Measurements from ENCODE around the gene TRAF3IP1. TPM values are rescaled to one million over a fixed set of nuclear protein-coding genes. Genes with fewer than 3 reads are reported as not detected.

TRAF3IP1 gene
- total RNA-seq, 2 donors from 2014 or later = 8.9 to 9.3 TPM

DNA sequence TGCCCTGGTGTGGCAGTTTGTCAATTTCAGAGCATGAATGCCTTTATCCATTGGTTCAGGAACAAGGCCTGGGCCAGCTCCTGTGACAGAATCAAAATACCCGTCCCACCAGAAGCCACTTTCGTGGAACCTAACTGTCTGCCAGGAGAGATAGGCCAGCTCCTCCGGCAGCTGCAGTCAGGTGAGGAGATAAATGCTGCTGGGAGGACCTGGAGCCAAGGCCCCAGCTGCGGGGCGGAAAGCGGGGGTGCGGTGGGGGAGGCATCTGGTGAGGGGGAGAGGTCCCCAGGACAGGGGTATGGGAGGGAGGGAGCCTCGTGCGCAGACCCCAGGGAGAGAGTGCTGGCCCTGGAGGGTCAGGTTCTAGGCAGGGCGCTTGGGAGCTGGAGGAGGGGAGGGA lies 102.0 kb downstream of the TRAF3IP1 start:
- no peaks in the 10 kb centered on the region for H3K36me3 Mint-ChIP-seq (ENCODE audit: low read depth)
- H3K4me3 Mint-ChIP-seq = no peak overlapping the region
- ATAC-seq = no peak
- no peak overlapping the region for H3K27ac Mint-ChIP-seq
- peaks cover 13% of the 10 kb centered on the region for H3K4me1 Mint-ChIP-seq
- no peaks in the 10 kb centered on the region for H3K9me3 ChIP-seq (ENCODE audit: control insufficient read depth, low read length, poor library complexity, severe bottlenecking)
- no peak for DNase-seq
- H3K27me3 Mint-ChIP-seq = no peaks in the 10 kb centered on the region

DNA sequence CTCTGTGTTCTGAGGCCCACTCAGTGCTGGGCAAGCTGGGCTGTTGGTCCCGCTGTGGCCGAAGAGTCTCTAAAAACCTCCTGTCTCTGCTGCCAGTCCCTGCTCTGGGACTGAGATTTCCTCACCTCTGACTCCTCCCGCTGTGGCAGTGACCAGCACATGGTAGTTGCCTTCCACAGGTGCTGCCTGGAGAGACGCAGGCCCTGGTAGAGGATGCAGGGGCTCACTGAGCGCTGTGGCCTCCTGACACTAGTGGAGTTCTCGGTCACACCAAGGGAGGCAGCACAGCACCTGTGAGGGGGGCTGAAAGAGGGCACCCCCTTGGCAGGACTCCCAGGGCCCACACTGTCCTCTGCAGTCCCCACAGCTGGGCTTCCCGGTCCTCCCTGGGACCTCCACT lies 102.6 kb downstream of the TRAF3IP1 start:
- ATAC-seq = no peak
- Mint-ChIP-seq H3K27me3 (no peaks in the 10 kb centered on the region), H3K4me1 (peaks cover 20% of the 10 kb centered on the region), H3K27ac (no peak overlapping the region), H3K36me3 (ENCODE audit: low read depth) (no peaks in the 10 kb centered on the region), H3K4me3 (no peak overlapping the region)
- no peaks in the 10 kb centered on the region for H3K9me3 ChIP-seq (ENCODE audit: control insufficient read depth, low read length, poor library complexity, severe bottlenecking)
- no peak for DNase-seq

DNA sequence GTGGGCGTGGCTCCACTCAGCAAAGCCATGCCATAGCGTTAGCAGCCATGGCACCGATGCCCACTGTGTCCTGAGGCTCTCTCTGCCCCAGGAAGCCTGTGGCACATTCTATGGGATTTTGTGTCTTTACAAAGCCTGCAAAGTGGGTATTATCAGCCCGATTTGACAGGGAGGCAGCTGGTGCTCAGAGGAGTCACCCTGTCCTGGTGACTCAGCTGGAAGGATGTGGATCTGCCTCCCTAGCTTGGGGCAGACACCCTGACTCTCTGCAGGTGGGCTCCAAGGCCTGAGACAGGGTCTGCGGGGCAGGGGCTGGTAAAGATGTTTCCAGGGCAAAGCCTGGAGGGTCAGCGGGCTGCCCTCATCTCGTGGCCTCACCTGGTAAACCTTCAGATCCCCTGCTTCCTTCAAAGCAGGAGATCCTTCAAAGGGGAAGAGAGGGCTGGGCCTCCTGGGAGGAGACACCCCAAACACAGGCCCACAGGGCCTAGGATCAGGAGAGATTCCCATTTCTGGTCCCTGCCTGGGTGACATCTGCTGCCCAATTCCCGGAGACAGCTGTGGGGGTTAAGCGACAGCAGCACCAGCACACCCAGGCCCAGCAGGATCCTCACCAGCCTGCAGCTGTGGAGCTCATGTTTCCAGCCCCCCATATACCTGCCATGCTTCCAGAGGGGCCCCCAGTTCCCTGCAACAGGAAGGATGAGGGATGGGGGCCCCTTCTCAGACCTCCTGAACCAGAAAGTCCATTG lies 103.4 kb downstream of the TRAF3IP1 start:
- ATAC-seq (no peak), DNase-seq (no peak)
- no peaks in the 10 kb centered on the region for H3K36me3 Mint-ChIP-seq (ENCODE audit: low read depth)
- no peaks in the 10 kb centered on the region for H3K27me3 Mint-ChIP-seq
- peak overlapping the region; percentile 24 for H3K27ac Mint-ChIP-seq
- H3K4me1 Mint-ChIP-seq = peaks cover 23% of the 10 kb centered on the region
- H3K4me3 Mint-ChIP-seq = no peak overlapping the region
- H3K9me3 ChIP-seq (ENCODE audit: control insufficient read depth, low read length, poor library complexity, severe bottlenecking) = no peaks in the 10 kb centered on the region

DNA sequence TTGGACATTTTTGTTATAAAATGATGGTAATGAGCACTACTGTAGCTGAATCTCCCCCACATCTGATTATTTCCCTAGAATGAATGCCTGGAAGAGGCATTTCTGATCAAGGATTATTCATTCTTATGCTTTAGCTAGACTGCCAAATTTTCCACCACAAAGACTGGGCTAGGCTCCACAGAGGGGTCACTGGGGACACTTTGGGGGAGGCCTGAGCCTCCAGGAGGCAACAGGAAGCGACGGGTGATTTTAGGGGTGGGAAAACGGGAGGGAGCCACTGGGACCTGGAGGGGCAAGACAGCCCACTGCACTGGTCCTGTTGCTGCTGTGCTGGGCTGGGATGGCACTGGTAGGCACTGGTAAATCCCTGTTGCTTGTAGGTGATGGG lies 104.0 kb downstream of the TRAF3IP1 start:
- Mint-ChIP-seq H3K4me1 (peaks cover 26% of the 10 kb centered on the region), H3K4me3 (no peak overlapping the region), H3K27ac (peak overlapping the region; percentile 24), H3K27me3 (no peaks in the 10 kb centered on the region), H3K36me3 (ENCODE audit: low read depth) (no peaks in the 10 kb centered on the region)
- DNase-seq (no peak), ATAC-seq (no peak)
- H3K9me3 ChIP-seq (ENCODE audit: control insufficient read depth, low read length, poor library complexity, severe bottlenecking) = no peaks in the 10 kb centered on the region

DNA sequence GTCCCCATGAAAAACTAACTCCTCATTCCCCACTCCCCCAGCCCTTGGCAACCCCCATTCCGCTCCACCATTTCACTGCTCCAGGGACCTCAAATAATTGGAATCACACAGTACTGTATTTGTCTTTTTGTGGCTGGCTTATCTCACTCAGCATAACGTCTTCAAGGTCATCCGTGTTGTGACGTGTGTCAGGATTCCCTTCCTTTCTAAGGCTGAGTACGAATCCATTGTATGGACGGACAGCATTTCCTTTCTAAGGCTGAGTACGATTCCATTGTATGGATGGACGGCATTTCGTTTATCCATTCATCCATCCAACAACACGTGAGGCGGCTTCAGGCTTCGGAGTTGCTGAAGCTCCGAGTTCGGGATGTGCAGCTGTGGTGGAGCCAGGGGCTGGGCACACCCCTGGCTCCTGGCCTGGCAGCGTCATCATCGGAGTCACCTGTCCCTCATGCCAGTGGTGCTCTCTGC lies 105.2 kb downstream of the TRAF3IP1 start:
- peak overlapping the region; percentile 43 for H3K27ac Mint-ChIP-seq

DNA sequence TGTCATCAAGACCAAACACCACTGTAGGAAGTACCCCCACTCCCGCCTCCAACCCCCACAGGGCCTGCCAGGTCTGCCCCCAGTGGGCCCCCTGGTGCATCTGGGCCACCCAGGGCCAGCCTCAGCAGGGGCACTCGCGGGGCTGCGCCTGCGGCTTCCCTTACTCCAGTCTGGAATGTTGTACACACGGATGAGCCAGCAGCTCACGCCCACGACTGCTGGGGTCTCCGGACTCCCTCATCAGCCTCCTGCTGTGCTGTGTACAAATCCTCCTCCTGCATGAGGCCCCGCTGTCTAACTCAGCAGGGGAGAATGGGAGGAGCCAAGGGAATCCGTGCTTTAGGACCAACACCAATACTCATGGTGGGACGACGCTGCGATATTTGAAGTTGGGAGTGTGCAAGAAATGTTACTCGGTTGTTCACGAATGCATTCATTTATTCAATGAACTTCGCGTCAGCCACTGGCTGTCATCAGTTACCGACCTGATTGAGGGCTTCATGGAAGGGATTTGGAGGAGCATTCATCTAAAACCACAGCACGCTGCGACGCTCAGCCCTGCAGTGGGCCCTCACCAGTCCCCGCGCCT lies 105.8 kb downstream of the TRAF3IP1 start:
- peaks cover 3% of the 10 kb centered on the region for H3K36me3 Mint-ChIP-seq (ENCODE audit: low read depth)
- DNase-seq = no peak
- peaks cover 34% of the 10 kb centered on the region for H3K4me1 Mint-ChIP-seq
- peak overlapping the region; percentile 43 for H3K27ac Mint-ChIP-seq
- H3K4me3 Mint-ChIP-seq = peak overlapping the region; percentile 89
- ATAC-seq = no peak
- no peaks in the 10 kb centered on the region for H3K27me3 Mint-ChIP-seq
- no peaks in the 10 kb centered on the region for H3K9me3 ChIP-seq (ENCODE audit: control insufficient read depth, low read length, poor library complexity, severe bottlenecking)

More for the DNA sequence above, 105.2 kb downstream of the TRAF3IP1 start:
- H3K9me3 ChIP-seq (ENCODE audit: control insufficient read depth, low read length, poor library complexity, severe bottlenecking) = no peaks in the 10 kb centered on the region
- H3K27me3 Mint-ChIP-seq = no peaks in the 10 kb centered on the region
- H3K4me1 Mint-ChIP-seq = peaks cover 34% of the 10 kb centered on the region
- H3K36me3 Mint-ChIP-seq (ENCODE audit: low read depth) = peaks cover 3% of the 10 kb centered on the region
- H3K4me3 Mint-ChIP-seq = peak overlapping the region; percentile 33
- DNase-seq (no peak), ATAC-seq (no peak)

DNA sequence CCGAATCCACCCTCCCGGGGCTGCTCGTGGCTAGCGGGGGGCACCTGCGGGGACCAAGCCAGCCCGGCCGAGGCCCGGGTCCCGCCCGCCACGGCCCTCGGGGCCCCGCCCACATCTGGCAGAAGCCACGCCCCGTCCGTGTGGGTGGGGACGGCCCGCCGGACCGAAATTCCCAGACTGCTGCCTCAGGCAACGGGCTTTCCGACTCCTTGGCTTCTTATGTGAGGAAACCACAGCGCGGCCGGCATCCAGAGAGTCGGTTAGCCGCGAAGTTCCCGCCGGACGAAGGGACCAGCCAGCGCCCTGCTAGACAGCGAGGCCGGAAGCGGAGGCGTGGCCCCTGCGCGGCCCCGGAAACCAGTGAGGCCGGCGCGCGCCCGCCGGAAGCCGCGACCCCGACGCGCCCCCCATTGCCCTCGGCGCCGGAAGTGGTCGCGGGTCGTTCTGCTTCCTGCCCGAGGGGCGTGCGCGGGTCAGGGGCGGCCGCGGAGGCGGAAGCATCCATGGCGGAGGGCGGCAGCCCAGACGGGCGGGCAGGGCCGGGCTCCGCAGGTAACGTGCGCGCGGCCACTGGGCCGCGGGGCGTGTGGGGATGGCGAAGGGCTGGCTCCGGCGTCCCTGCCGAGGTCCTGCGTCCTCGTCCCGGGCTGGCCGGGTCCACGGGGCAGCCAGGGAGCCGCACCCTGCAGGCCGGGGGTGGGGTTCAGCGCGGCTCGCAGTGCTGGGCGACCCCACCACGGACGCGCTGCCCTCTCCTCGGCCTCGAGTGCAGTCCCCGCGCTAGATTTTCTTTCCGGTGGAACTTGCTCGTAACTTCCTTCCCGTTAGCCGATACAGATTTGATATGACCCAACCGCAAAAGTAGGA lies 106.5 kb downstream of the TRAF3IP1 start, which contains the start of gene ASB1:
Gene ASB1 (plus strand): TSS at position 360 of the 867 bp plus-strand sequence. CDS start 144 bp downstream, at position 504.
- peak; percentile 80 for ATAC-seq
- peak within 1 kb of the TSS; percentile 67 for H3K27ac Mint-ChIP-seq
- H3K4me1 Mint-ChIP-seq = peaks cover 37% of the 10 kb centered on the region
- H3K9me3 ChIP-seq (ENCODE audit: control insufficient read depth, low read length, poor library complexity, severe bottlenecking) = no peaks in the 10 kb centered on the region
- H3K27me3 Mint-ChIP-seq = no peaks in the 10 kb centered on the region
- H3K36me3 Mint-ChIP-seq (ENCODE audit: low read depth) = peaks cover 3% of the 10 kb centered on the region
- peak; percentile 55 to 69 (median 64) for DNase-seq
- peak within 1 kb of the TSS; percentile 89 for H3K4me3 Mint-ChIP-seq

DNA sequence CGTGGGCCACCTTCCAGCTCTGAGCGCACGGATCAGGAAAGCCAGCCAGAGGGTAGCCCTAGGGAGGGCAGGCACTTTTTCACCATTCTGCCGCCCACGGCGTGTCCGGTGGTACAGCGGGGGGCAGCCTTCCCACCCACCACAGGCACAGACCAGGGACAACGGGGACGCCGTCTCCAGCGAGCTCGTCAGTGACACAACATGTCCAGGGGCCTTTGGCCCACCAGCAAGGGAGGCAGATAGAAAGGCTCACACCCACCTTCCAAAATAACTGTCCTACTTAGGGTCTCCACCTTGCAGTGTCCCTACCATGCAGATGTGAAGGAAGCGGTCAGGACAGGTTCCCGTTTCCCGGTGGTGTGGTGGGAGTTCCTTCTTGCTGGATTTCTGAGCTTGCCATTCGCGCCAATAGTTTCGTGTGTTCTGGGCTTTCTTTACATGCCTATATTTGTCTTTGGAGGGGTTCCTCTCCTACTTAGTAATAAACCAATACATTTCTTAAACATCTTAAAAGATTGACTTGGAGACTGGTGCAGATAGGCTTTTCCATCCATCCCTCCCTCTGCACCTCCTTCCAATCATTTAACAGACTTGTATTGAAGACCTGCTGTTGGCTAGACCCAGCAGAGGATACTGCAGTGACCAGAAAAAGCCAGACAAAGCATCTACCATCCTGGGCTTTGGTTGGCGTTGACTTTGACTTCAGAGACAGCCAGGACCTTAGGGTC lies 107.3 kb downstream of the TRAF3IP1 start:
- Mint-ChIP-seq H3K4me1 (peaks cover 35% of the 10 kb centered on the region), H3K36me3 (ENCODE audit: low read depth) (peaks cover 3% of the 10 kb centered on the region), H3K4me3 (peak overlapping the region; percentile 89), H3K27me3 (no peaks in the 10 kb centered on the region), H3K27ac (peak overlapping the region; percentile 67)
- DNase-seq (no peak), ATAC-seq (no peak)
- no peaks in the 10 kb centered on the region for H3K9me3 ChIP-seq (ENCODE audit: control insufficient read depth, low read length, poor library complexity, severe bottlenecking)

DNA sequence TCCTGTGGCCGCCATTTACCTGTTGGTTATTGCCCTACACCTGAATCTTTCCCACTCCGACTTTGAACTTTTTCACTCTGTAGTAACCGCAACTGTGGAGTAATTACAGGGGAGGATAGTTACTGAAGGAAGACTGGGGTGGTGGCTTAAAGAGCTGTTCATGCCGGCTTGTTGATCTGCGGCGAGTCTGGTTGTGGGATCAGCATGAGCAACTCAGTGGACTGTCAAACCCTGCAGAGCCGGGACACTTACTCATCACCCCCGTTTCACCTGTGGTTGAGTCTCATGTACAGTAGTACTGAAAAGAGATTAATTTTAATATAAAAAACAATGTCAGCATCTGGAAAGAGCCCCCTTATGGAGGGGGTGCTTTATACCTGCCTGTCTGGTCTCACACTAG lies 108.5 kb downstream of the TRAF3IP1 start:
- no peaks in the 10 kb centered on the region for H3K27me3 Mint-ChIP-seq
- peaks cover 39% of the 10 kb centered on the region for H3K4me1 Mint-ChIP-seq
- peak overlapping the region; percentile 21 for H3K4me3 Mint-ChIP-seq
- no peak overlapping the region for H3K27ac Mint-ChIP-seq
- ATAC-seq (no peak), DNase-seq (no peak)
- H3K9me3 ChIP-seq (ENCODE audit: control insufficient read depth, low read length, poor library complexity, severe bottlenecking) = no peaks in the 10 kb centered on the region
- peaks cover 3% of the 10 kb centered on the region for H3K36me3 Mint-ChIP-seq (ENCODE audit: low read depth)

DNA sequence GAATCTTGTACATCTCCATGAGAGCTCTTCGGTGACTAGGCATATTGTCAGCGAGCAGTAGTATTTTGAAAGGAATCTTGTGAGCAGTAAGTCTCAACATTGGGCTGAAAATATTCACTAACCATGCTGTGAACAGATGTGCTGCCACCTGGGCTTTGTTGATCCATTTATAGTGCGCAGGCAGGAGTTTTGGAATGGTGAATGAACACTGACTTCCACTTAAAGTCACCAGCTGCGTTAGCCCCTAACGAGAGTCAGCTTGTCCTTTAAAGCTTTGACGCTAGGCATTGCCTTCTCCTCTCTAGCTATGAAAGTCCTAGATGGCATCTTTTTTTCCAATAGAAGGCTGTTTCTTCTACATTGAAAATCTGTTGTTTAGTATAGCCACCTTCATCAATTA lies 110.5 kb downstream of the TRAF3IP1 start:
- no peak overlapping the region for H3K27ac Mint-ChIP-seq
- H3K9me3 ChIP-seq (ENCODE audit: control insufficient read depth, low read length, poor library complexity, severe bottlenecking) = no peaks in the 10 kb centered on the region
- peaks cover 5% of the 10 kb centered on the region for H3K36me3 Mint-ChIP-seq (ENCODE audit: low read depth)
- no peak overlapping the region for H3K4me3 Mint-ChIP-seq
- peaks cover 40% of the 10 kb centered on the region for H3K4me1 Mint-ChIP-seq
- no peaks in the 10 kb centered on the region for H3K27me3 Mint-ChIP-seq
- DNase-seq (no peak), ATAC-seq (no peak)

DNA sequence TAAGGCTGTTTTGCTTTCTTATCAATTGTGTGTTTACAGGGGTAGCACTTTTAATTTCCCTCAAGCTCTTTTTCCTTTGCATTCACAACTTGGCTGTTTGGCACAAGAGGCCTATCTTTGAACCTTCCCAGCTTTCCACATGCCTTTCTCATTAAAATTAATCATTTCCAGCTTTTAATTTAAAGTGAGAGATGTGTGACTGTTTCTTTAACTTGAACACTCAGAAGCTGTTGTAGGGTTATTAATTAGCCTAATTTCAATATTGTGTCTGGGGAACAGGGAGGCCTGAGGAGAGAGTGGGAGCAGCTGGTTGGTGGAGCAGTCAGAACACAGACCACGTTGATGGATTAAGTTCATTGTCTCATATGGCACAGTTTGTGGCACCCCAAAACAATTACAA lies 111.1 kb downstream of the TRAF3IP1 start:
- Mint-ChIP-seq H3K27ac (peak overlapping the region; percentile 39), H3K36me3 (ENCODE audit: low read depth) (peaks cover 8% of the 10 kb centered on the region), H3K4me3 (no peak overlapping the region), H3K27me3 (no peaks in the 10 kb centered on the region), H3K4me1 (peaks cover 40% of the 10 kb centered on the region)
- H3K9me3 ChIP-seq (ENCODE audit: control insufficient read depth, low read length, poor library complexity, severe bottlenecking) = no peaks in the 10 kb centered on the region
- no peak for ATAC-seq
- DNase-seq = no peak

DNA sequence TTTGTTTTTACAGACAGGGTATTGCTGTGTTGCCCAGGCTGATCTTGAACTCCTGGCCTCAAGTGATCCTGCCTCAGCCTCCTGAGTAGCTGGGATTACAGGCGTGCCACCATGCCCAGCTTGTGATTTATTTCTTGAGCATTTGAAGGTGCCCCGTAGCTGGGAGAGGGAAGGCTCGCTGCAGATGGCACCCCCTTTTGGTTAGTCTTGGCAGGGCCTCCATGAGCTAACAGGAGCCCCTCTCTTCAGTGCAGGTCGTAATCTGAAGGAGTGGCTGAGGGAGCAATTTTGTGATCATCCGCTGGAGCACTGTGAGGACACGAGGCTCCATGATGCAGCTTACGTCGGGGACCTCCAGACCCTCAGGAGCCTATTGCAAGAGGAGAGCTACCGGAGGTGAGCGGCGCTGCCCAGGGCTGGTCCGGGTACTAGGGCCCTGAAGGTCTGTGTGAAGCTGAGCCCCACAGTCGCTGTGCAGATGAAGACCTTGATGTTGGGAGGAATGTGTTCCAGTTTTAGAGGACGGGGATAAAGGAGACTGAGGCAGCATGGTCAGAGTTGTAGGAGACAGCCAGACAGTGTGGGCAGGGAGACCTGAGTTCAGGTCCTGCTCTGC lies 113.1 kb downstream of the TRAF3IP1 start:
- DNase-seq (no peak), ATAC-seq (no peak)
- H3K36me3 Mint-ChIP-seq (ENCODE audit: low read depth) = peaks cover 8% of the 10 kb centered on the region
- peak overlapping the region; percentile 84 for H3K27ac Mint-ChIP-seq
- H3K4me1 Mint-ChIP-seq = peaks cover 36% of the 10 kb centered on the region
- H3K9me3 ChIP-seq (ENCODE audit: control insufficient read depth, low read length, poor library complexity, severe bottlenecking) = no peaks in the 10 kb centered on the region
- H3K27me3 Mint-ChIP-seq = no peaks in the 10 kb centered on the region
- no peak overlapping the region for H3K4me3 Mint-ChIP-seq
